ENCODE data around the gene KCNK13. TPM values are rescaled to one million over a fixed set of nuclear protein-coding genes. Genes with fewer than 3 reads are reported as not detected.
"Not testable (repeated sequence)": the region's sequence is repeated elsewhere in the genome, so short reads cannot be mapped to it uniquely, and the experiment has no call there.

KCNK13 gene
- total and polyA plus RNA-seq, 3 donors from 2014 or later = 26.2 to 59.1 (median 42.5) TPM

- no peaks in the 10 kb centered on the region for H3K9me3 ChIP-seq
- H3K4me1 ChIP-seq = no peaks in the 10 kb centered on the region
- WGBS, 2 donors = 73 to 82% methylated on average over 5 of the region's 5 CpGs
- no peaks in the 10 kb centered on the region for H3K27me3 ChIP-seq
- intact Hi-C loops (cut with DNase I; ENCODE audit: low total_unique reads) = no loop called here
- no peaks in the 10 kb centered on the region for H3K36me3 ChIP-seq (ENCODE audit: low read depth, missing control alignments)
- H3K27ac ChIP-seq = no peak overlapping the region
- no peak overlapping the region for H3K4me3 ChIP-seq
- no peak for TF ChIP-seq POLR2A (IDR thresholded peaks at IDR 0.05)
- TF ChIP-seq CTCF (IDR thresholded peaks at IDR 0.05) = no peak
- no peak for DNase-seq
Measured at GRCh38 chr14:90191154-90191553, 129.4 kb downstream of the KCNK13 start.

- H3K27ac ChIP-seq = no peak overlapping the region
- no peaks in the 10 kb centered on the region for H3K4me1 ChIP-seq
- no peak overlapping the region for H3K4me3 ChIP-seq
- DNase-seq = no peak
- no peaks in the 10 kb centered on the region for H3K36me3 ChIP-seq (ENCODE audit: low read depth, missing control alignments)
- intact Hi-C loops (cut with DNase I; ENCODE audit: low total_unique reads) = no loop called here
- 78 to 86% methylated on average over 6 to 7 of the region's 7 CpGs for WGBS, 2 donors
- no peaks in the 10 kb centered on the region for H3K27me3 ChIP-seq
- TF ChIP-seq POLR2A (IDR thresholded peaks at IDR 0.05) (no peak), CTCF (IDR thresholded peaks at IDR 0.05) (no peak)
- H3K9me3 ChIP-seq = no peaks in the 10 kb centered on the region
Measured at GRCh38 chr14:90191585-90191984, 129.8 kb downstream of the KCNK13 start.

- 64 to 76% methylated on average over 9 of the region's 9 CpGs for WGBS, 2 donors
- no peaks in the 10 kb centered on the region for H3K27me3 ChIP-seq
- H3K4me1 ChIP-seq = no peaks in the 10 kb centered on the region
Measured at GRCh38 chr14:90193925-90194324, 132.1 kb downstream of the KCNK13 start.

GRCh38 chr14:90194706-90195105 lies 132.9 kb downstream of the KCNK13 start:
- WGBS, 2 donors = 94 to 96% methylated on average over 5 of the region's 5 CpGs
- intact Hi-C loops (cut with DNase I; ENCODE audit: low total_unique reads) = no loop called here
- TF ChIP-seq POLR2A (IDR thresholded peaks at IDR 0.05) = no peak
- TF ChIP-seq CTCF (IDR thresholded peaks at IDR 0.05) = no peak

More at GRCh38 chr14:90193925-90194324, 132.1 kb downstream of the KCNK13 start:
- no peaks in the 10 kb centered on the region for H3K9me3 ChIP-seq
- intact Hi-C loops (cut with DNase I; ENCODE audit: low total_unique reads) = no loop called here
- DNase-seq = no peak
- H3K36me3 ChIP-seq (ENCODE audit: low read depth, missing control alignments) = no peaks in the 10 kb centered on the region
- TF ChIP-seq CTCF (IDR thresholded peaks at IDR 0.05) (peak in 1 of 3 experiments; percentile 30), POLR2A (IDR thresholded peaks at IDR 0.05) (no peak)
- no peak overlapping the region for H3K4me3 ChIP-seq
- no peak overlapping the region for H3K27ac ChIP-seq

GRCh38 chr14:90198541-90199060 lies 136.8 kb downstream of the KCNK13 start:
- intact Hi-C loops (cut with DNase I; ENCODE audit: low total_unique reads) = no loop called here
- TF ChIP-seq POLR2A (IDR thresholded peaks at IDR 0.05) (no peak), CTCF (IDR thresholded peaks at IDR 0.05) (no peak)
- WGBS, 2 donors = 51 to 64% methylated on average over 12 of the region's 12 CpGs

More at GRCh38 chr14:90194706-90195105, 132.9 kb downstream of the KCNK13 start:
- no peak for DNase-seq
- Histone ChIP-seq H3K4me1 (no peaks in the 10 kb centered on the region), H3K36me3 (ENCODE audit: low read depth, missing control alignments) (no peaks in the 10 kb centered on the region), H3K9me3 (no peaks in the 10 kb centered on the region), H3K4me3 (no peak overlapping the region), H3K27ac (no peak overlapping the region), H3K27me3 (no peaks in the 10 kb centered on the region)

GRCh38 chr14:90200546-90200945 lies 138.8 kb downstream of the KCNK13 start:
- intact Hi-C loops (cut with DNase I; ENCODE audit: low total_unique reads); H3K27me3 ChIP-seq; H3K4me3 ChIP-seq; H3K27ac ChIP-seq; H3K36me3 ChIP-seq (ENCODE audit: low read depth, missing control alignments); H3K9me3 ChIP-seq; H3K4me1 ChIP-seq; DNase-seq: not testable (repeated sequence)
- WGBS, 2 donors = 74 to 80% methylated on average over 4 of the region's 4 CpGs

More at GRCh38 chr14:90198541-90199060, 136.8 kb downstream of the KCNK13 start:
- H3K36me3 ChIP-seq (ENCODE audit: low read depth, missing control alignments) = no peaks in the 10 kb centered on the region
- H3K27me3 ChIP-seq = no peaks in the 10 kb centered on the region
- H3K9me3 ChIP-seq = no peaks in the 10 kb centered on the region
- peak; percentile 34 for DNase-seq
- H3K4me1 ChIP-seq = no peaks in the 10 kb centered on the region
- H3K4me3 ChIP-seq = peak overlapping the region; percentile 7 to 15
- no peak overlapping the region for H3K27ac ChIP-seq
